HG03066 (cell line): ENCODE measurements around the gene HS3ST3B1.
A peak's percentile ranks its signal among the peaks of the same experiment; 100 is the strongest.

Experiments used
- ATAC-seq: cut with Tn5 transposase; IDR thresholded peaks from one replicate; pipeline ENCODE4 v1.9.1; 2021; ENCODE audit warnings: low read depth; ENCODE audit not compliant: unreplicated experiment

Gene HS3ST3B1

GRCh38 chr17:14300575-14301278, at the start of gene HS3ST3B1:
Gene HS3ST3B1 (plus strand): TSS chr17:14301081. CDS start chr17:14301519, 438 bp downstream.
- peak; percentile 70 for ATAC-seq

GRCh38 chr17:14261406-14261805, 39.5 kb upstream of the HS3ST3B1 start:
- ATAC-seq, result no peak

- ATAC-seq, result no peak
These were observed 32.6 kb upstream of the HS3ST3B1 start for GRCh38 chr17:14268264-14268663.

GRCh38 chr17:14269473-14269872, 31.4 kb upstream of the HS3ST3B1 start:
- no peak for ATAC-seq

GRCh38 chr17:14270508-14270907, 30.4 kb upstream of the HS3ST3B1 start:
- ATAC-seq, result no peak

GRCh38 chr17:14276535-14277250, 24.2 kb upstream of the HS3ST3B1 start:
- ATAC-seq, result no peak

GRCh38 chr17:14281530-14281929, 19.4 kb upstream of the HS3ST3B1 start:
- ATAC-seq, result no peak

- ATAC-seq, result no peak
These were observed 18.2 kb upstream of the HS3ST3B1 start for GRCh38 chr17:14282726-14283125.

- ATAC-seq, result no peak
These were observed 11.7 kb upstream of the HS3ST3B1 start for GRCh38 chr17:14289162-14289561.

- ATAC-seq, result no peak
These were observed 6.0 kb upstream of the HS3ST3B1 start for GRCh38 chr17:14294876-14295275.

- ATAC-seq, result no peak
These were observed 5.2 kb upstream of the HS3ST3B1 start for GRCh38 chr17:14295676-14296075.

GRCh38 chr17:14296166-14296910, 4.5 kb upstream of the HS3ST3B1 start:
- no peak for ATAC-seq

- ATAC-seq, result no peak
These were observed 3.6 kb upstream of the HS3ST3B1 start for GRCh38 chr17:14297161-14297851.

GRCh38 chr17:14298221-14298946, 2.5 kb upstream of the HS3ST3B1 start:
- no peak for ATAC-seq

- no peak for ATAC-seq
These were observed 2.0 kb upstream of the HS3ST3B1 start for GRCh38 chr17:14298947-14299279.

- ATAC-seq, result no peak
These were observed 1.4 kb upstream of the HS3ST3B1 start for GRCh38 chr17:14299280-14300141.

- ATAC-seq, result no peak
These were observed 604 bp downstream of the HS3ST3B1 start for GRCh38 chr17:14301279-14302090.

GRCh38 chr17:14302091-14302430, 1.2 kb downstream of the HS3ST3B1 start:
- ATAC-seq, result no peak
